GM18517 (cell line): Measurements from ENCODE around the gene SEBOX.
A peak's percentile ranks its signal among the peaks of the same experiment; 100 is the strongest.
"Not testable (repeated sequence)": the region's sequence is repeated elsewhere in the genome, so short reads cannot be mapped to it uniquely, and the experiment has no call there.

ENCODE experiments used
- ATAC-seq: cut with Tn5 transposase; IDR thresholded peaks from one replicate; pipeline ENCODE4 v1.9.1; 2021; ENCODE audit warnings: mild to moderate bottlenecking, moderate library complexity; ENCODE audit not compliant: unreplicated experiment

Gene SEBOX

GRCh38 chr17:28342313-28342712 lies 22.7 kb downstream of the SEBOX start:
- ATAC-seq = no peak

GRCh38 chr17:28341516-28341915 lies 23.5 kb downstream of the SEBOX start:
- ATAC-seq = no peak

GRCh38 chr17:28340374-28340773 lies 24.6 kb downstream of the SEBOX start:
- no peak for ATAC-seq

GRCh38 chr17:28339431-28339830 lies 25.6 kb downstream of the SEBOX start:
- ATAC-seq = no peak

- not testable (repeated sequence) for ATAC-seq
Observed at GRCh38 chr17:28338769-28339212, 26.2 kb downstream of the SEBOX start.

GRCh38 chr17:28338056-28338768 lies 26.8 kb downstream of the SEBOX start:
- no peak for ATAC-seq

GRCh38 chr17:28335959-28336871 lies 28.8 kb downstream of the SEBOX start:
- ATAC-seq = no peak

GRCh38 chr17:28335201-28335958 lies 29.6 kb downstream of the SEBOX start, which contains the start of the genes IFT20 and TNFAIP1:
TSS of gene IFT20 (minus strand) at chr17:28335472. CDS start at chr17:28331985, 3,487 bp downstream.
TSS of gene TNFAIP1 (plus strand) at chr17:28335761. CDS start at chr17:28339522, 3,761 bp downstream.
- ATAC-seq = peak; percentile 95

GRCh38 chr17:28334666-28335200 lies 30.3 kb downstream of the SEBOX start:
- no peak for ATAC-seq

- no peak for ATAC-seq
Observed at GRCh38 chr17:28334171-28334570, 30.8 kb downstream of the SEBOX start.

GRCh38 chr17:28333083-28333746 lies 31.8 kb downstream of the SEBOX start:
- no peak for ATAC-seq

- no peak for ATAC-seq
Observed at GRCh38 chr17:28331891-28332420, 33.0 kb downstream of the SEBOX start.

GRCh38 chr17:28330671-28331070 lies 34.3 kb downstream of the SEBOX start:
- no peak for ATAC-seq

- no peak for ATAC-seq
Observed at GRCh38 chr17:28328325-28328724, 36.7 kb downstream of the SEBOX start.

- ATAC-seq = no peak
Observed at GRCh38 chr17:28327709-28328108, 37.3 kb downstream of the SEBOX start.

- ATAC-seq = no peak
Observed at GRCh38 chr17:28327031-28327607, 37.9 kb downstream of the SEBOX start.

- ATAC-seq = no peak
Observed at GRCh38 chr17:28326114-28326513, 38.9 kb downstream of the SEBOX start.

- ATAC-seq = no peak
Observed at GRCh38 chr17:28325211-28325610, 39.8 kb downstream of the SEBOX start.

GRCh38 chr17:28324781-28325180 lies 40.2 kb downstream of the SEBOX start:
- no peak for ATAC-seq
